HG03064 (cell line): ENCODE measurements around the gene CABLES2.

Experiments used
- ATAC-seq: cut with Tn5 transposase; IDR thresholded peaks from one replicate; pipeline ENCODE4 v1.9.1; 2021; ENCODE audit warnings: low read depth; ENCODE audit not compliant: unreplicated experiment

CABLES2 gene

GRCh38 chr20:62362991-62363919, 43.8 kb downstream of the CABLES2 start:
- ATAC-seq, result no peak

- no peak for ATAC-seq
Measured at GRCh38 chr20:62362590-62362940, 44.5 kb downstream of the CABLES2 start.

- no peak for ATAC-seq
Measured at GRCh38 chr20:62361799-62362589, 45.1 kb downstream of the CABLES2 start.

GRCh38 chr20:62360854-62361798, 46.0 kb downstream of the CABLES2 start:
- ATAC-seq, result no peak

GRCh38 chr20:62359491-62360121, 47.5 kb downstream of the CABLES2 start:
- no peak for ATAC-seq

GRCh38 chr20:62359043-62359490, 48.0 kb downstream of the CABLES2 start:
- ATAC-seq, result no peak

- no peak for ATAC-seq
Measured at GRCh38 chr20:62358171-62359042, 48.7 kb downstream of the CABLES2 start.

GRCh38 chr20:62357681-62358080, 49.4 kb downstream of the CABLES2 start:
- ATAC-seq, result no peak

GRCh38 chr20:62357187-62357667, 49.9 kb downstream of the CABLES2 start:
- no peak for ATAC-seq

GRCh38 chr20:62356589-62357186, 50.4 kb downstream of the CABLES2 start:
- no peak for ATAC-seq

- ATAC-seq, result no peak
Measured at GRCh38 chr20:62355878-62356588, 51.1 kb downstream of the CABLES2 start.

GRCh38 chr20:62355516-62355877, 51.6 kb downstream of the CABLES2 start:
- ATAC-seq, result no peak

GRCh38 chr20:62354811-62355341, 52.2 kb downstream of the CABLES2 start:
- no peak for ATAC-seq

GRCh38 chr20:62354031-62354808, 52.9 kb downstream of the CABLES2 start:
- no peak for ATAC-seq

GRCh38 chr20:62353289-62354030, 53.6 kb downstream of the CABLES2 start:
- ATAC-seq, result no peak
